HG03064 (cell line): ENCODE measurements around the gene VN1R5.
"Not testable (repeated sequence)": the region's sequence is repeated elsewhere in the genome, so short reads cannot be mapped to it uniquely, and the experiment has no call there.

ENCODE experiments used
- ATAC-seq: cut with Tn5 transposase; IDR thresholded peaks from one replicate; pipeline ENCODE4 v1.9.1; 2021; ENCODE audit warnings: low read depth; ENCODE audit not compliant: unreplicated experiment

The VN1R5 gene

DNA sequence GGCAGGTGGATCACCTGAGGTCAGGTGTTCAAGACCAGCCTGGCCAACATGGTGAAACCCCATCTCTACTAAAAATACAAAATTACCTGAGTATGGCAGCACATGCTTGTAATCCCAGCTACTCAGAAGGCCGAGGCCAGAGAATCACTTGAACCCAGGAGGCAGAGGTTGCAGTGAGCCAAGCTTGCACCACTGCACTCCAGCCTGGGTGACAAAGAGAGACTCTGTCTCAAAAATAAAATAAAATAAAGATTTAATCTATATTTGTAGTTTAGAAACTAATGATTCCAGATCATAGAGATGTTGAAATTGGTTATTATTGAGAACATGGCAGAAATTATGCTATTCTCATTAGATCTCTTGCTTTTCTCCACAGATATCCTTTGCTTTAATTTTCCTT is at the start of gene VN1R5:
Gene VN1R5, plus strand, starts transcription at position 301 of the 400 bp plus-strand sequence.
- not testable (repeated sequence) for ATAC-seq

DNA sequence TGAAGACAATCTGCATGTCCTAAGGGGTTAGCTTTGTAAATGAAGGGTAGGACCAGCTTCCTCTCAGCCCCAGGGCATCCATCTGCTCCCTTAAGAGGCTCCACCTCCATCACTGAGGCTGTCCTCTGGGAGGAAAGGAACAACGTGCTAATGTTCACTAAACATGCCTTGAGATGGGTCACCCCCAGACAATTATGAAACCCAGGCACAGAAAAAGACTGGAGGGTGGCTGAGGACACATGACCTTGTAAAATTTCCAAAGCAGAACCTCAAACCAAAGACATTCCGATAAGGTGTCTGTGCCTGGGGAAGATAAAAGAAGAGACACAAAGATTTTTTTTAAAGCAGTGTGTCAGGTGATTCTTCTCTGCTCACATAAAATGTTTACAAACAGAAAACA is 46.5 kb upstream of the VN1R5 start:
- ATAC-seq, result no peak

DNA sequence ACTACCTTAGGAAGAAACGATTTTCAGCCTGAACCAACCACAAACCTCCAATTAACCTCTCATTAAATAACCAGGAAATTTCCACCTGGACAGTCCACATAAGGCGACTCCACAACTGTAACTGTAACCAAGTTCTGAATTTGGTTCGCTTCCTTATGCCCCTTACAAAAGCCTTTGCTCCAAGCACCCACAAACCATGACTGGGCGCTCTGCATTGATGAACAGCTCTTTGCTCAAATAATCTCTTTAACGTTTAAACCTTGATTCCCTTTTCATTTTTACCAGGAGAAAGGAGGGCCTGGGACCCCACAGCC is 45.9 kb upstream of the VN1R5 start:
- peak; percentile 2 for ATAC-seq

DNA sequence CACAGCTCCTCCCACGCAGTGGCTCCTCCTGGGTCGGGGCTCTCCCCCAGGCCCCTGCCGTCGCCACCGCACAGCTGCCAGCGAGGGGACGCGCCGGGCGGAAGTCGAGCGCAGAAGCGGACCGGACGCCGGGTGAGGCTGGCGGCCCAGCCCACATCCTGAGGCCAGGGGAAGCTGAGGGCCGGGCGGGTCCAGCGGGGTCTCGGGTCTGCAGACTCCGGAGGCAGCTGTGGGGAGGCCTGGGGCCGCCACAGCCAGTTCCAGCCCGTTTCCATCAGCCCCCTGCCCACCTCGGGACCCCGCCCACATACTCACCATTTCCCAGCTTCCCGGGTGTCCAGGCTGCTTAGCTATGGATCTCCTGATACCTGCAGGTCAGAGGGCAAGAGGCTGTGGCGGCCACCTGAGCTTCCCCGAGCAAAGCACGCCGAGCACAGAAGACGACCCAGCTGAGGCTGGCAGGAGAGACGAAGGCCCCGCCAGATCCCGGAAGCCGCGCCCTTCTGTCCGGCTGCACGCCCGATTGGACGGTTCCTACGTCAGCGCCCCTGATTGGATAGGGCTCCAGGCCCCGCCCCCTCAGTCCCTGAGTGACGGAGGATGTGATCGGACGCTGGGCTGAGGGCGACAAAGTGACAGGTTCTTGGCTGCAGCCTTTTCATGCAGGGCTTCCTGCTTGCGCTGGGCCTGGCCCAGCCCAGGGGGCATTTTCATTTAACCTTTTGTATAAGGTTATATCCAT is 45.3 kb upstream of the VN1R5 start:
- ATAC-seq, result peak; percentile 85

DNA sequence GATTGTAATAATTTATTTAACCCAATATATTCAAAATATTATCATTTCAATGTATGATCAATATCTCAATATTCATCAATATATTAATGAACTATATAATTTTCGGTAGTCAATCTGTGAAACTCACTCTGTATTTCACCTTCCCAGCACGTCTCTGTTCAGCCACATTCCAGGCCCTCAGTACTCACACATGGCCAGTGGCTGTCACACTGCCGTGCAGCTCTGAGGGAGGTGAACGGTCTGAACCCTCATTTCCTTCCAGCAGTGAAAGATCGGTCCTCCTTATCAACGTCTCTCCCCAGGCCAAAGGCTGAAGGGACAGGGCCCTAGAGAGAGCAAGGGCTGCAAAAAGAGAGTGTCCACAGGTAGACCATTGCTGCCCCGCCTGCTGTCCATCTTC is 44.5 kb upstream of the VN1R5 start:
- ATAC-seq, result no peak

DNA sequence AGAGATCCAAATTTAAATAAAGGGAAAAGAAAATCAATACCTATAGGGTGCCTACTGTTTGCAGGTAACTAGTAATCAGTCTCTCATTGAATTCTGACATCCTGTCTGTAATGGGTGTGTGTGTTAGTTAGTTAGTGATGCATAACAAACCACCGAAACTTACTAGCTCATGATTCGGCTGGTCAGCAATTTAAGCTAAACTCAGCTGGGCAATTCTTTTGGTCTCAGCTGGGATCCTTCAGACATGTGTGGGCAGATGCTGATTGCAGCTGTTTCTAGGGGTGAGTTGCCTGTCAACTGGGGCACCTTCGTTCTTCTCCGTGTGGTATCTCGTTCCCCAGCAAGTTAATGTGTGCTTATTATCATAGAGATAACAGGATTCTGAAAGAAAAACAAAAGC is 43.9 kb upstream of the VN1R5 start:
- ATAC-seq, result peak; percentile 58

DNA sequence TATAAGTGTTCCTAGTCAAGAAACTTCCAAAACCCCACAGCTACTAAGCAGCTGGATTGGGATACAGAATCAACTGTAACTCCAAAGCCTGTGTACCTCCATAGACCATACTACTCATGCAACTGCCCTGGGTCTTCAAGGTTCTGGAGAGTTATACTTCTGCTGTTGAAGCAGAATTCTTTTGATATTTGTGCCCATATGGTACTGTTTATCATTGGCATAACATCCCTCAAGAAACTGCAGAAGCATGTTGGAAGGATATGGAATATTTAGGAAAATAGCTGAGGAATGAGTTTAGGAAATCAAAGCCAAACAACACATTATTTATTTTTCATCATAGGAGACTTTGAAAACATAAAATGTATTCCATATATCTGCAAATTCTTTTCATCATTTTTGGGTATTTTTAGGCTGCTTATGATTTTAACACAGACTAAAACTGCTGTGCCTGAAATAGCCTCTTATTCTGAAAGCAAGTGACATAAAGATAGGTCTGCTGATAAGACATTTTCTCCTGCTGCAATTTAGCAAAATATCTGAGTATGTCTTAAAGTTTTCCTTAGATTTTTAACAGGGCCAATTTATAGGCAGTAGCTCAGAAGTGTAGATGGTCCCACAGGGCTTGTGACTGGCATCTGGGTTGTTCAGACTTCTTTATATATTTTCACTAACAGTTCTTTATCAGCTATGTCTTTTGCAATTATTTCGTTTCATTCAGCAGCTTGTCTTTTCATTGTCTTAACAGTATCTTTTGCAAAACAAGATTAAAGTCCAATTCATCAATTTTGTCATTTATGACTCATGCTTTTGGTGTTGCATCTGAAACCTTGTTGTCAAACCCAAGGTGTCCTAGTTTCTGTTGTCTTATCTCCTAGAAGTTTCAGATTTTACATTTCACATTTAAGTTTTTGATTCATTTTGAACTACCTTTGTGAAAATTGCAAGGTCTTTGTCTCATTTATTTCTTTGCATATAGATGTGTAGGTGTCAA is 43.0 kb upstream of the VN1R5 start:
- no peak for ATAC-seq

DNA sequence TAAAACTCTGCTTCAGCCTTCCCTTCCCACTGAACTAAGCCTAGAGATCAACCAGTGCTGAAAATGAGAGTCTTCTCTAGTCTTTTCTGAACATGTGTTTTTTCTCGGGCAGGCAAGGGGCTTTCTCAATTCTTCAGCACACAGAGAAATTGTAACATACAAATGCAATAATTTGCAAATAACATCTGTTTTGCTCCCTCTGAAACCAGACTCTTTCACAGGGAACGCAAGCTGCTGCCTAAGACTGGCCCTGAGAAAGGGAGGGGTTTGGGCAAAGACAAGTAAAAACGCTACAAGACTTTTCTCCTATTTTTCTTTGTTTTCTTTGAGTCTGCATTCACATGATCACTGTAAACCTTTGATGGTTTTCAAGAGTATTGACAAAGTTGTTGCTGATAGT is 39.6 kb upstream of the VN1R5 start:
- no peak for ATAC-seq

DNA sequence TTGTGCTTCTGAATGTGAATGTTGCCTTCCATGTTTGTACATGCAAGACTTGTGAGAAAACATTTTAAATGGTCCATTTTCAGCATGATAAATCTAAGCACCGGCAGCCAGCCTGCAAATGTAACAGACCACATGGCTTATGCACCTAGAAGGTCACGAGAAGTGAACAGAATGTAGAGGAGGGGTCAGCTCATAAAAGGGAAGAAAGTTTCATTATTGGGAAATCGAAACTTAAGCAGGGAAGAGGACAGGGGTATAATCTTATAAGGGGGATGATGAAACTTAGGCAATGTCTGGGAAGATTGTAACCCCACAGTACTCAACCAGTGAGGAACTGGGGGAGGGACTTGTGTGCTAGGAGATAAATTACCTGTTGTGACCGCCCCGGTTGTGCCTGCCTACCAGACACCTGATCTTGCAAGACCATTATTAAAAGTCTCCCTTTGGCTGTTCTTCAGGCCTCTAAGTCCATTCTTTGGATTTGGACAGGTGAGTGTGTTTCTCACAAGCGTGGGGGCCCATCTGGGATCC is 37.7 kb upstream of the VN1R5 start:
- no peak for ATAC-seq

DNA sequence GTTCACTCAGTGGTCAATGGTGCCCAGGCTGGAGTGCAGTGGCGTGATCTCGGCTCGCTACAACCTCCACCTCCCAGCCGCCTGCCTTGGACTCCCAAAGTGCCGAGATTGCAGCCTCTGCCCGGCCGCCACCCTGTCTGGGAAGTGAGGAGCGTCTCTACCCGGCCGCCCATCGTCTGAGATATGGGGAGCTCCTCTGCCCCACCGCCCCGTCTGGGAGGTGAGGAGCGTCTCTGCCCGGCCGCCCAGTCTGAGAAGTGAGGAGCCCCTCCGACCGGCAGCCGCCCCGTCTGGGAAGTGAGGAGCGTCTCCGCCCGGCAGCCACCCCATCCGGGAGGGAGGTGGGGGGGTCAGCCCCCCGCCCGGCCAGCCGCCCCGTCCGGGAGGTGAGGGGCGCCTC is 35.6 kb upstream of the VN1R5 start:
- not testable (repeated sequence) for ATAC-seq

DNA sequence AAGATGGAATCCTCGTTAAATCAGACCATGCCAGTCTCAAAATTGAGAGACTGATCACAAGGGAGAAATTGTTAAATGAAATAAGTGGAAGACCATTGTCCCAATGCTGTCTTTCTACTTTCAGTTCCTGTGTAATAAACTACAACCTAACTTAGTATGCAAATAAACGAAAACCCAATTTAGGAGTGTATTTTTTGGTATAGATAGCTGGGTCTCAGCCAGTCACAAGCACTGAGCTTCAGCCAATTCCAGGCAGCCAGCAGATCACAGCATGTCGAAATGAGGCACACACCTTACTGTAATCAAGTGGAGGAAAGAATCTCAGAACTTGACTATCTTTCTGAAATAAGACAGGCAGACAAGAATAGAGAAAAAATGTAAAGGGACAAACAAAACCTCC is 33.0 kb upstream of the VN1R5 start:
- ATAC-seq, result no peak

DNA sequence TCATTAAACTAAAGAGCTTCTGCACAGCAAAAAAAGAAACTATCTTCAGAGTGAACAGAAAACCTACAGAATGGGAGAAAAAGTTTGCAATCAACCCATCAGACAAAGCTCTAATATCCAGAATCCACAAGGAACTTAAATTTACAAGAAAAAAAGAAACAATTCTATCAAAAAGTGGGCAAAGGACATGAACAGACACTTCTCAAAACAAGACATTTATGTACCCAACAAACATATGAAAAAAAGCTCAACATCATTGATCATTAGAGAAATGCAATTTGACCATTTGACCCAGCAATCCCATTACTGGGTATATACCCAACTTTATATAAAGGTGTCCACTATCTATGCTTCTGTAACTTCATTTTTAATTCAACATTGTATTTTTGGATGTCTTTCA is 31.1 kb upstream of the VN1R5 start:
- no peak for ATAC-seq

DNA sequence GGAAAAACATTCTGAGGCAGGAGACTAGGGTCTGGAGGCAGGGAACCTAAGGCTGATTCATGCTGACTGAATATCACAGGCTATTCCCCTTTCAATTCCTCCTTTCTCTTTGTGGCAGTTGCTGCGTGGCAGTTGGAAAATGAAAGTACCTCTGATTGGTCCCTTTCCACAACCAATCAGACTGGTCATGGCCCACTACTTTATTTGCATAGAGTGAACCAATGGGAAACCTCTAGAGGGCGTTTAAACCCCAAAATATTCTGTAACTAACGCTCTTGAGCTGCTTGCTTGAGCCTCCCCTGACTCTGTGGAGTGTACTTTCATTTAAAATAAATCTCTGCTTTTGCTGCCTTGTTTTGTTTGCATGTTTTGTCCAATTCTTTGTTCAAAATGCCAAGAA is 27.7 kb upstream of the VN1R5 start:
- no peak for ATAC-seq

DNA sequence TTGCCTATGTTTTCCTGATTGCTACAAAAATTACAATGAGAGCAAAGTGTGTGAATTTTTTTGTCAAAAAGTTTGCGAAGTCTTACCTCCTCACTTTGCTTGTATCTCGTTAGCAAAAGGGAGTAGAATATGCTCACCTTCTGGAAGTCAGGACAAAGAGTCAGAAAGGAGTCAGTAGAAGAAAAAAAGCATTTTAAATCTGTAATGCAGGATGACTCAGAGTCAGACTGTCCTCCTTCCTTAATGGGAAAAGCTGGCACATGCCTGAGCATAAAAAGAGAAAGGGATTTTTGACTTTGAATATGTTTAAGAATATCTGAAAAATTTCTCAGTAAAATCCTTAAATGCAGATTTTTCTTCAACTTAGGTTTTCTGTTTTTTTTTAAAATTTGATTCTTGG is 14.2 kb upstream of the VN1R5 start:
- no peak for ATAC-seq

DNA sequence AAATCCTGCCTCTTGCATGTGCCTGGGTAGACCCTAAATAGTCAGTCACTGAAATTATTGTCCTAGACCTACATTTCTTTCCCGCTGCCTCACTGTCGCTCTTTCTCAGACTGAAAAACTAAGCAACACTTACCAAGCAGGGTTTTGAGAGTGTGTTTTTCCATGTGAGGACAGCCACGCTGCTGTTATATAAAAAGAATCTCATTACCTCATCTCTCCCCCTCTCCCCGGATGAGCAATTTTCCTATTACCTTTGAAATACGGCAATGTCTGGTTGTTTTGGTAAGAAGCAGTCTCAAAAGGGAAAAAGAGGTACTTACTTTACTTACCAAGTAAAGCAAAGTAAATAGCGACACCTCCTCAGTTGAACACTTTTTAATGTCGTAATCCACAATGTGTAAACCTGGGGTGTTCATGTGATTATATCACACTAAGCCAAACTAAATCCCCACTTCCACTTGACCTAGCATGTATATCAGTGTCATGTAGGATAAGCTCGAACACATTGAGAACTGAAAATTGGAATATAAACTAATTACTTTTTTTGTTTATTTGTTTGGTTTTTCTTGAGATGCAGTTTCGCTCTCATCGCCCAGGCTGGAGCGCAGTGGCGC is 12.2 kb upstream of the VN1R5 start:
- ATAC-seq, result no peak

DNA sequence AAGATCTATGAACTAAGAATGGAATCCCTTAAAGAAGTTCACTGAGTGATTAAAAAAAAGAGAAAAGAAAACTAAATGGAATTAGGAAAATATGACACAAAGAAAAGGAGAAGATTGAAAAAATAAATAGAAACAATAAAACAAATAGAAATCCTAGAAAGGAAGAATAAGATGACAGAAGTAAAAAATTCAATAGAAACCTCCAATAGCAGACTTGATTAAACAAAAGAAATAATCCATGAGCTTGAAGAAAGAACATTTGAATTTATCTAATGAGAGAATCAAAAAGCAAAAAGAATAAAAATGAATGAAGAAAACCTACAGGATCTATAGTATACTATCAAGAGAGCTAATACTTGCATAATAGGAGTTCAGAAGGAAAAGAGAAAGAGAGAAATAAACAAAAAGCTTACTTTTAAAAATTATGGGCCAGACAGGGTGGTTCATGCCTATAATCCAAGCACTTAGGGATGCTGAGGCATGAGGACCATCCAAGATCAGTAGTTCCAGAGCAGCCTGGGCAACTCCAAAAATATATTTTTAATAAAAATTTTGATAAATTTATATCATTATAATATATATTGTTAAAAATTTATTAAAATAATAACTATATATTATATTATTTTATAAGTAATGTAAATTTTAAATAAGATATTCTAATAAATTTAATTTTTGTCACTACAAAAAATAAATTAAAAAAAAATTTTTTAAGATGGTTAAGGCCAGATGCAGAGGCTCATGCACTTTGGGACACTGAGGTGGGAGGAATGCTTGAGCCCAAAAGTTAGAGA is 9.4 kb upstream of the VN1R5 start:
- no peak for ATAC-seq

DNA sequence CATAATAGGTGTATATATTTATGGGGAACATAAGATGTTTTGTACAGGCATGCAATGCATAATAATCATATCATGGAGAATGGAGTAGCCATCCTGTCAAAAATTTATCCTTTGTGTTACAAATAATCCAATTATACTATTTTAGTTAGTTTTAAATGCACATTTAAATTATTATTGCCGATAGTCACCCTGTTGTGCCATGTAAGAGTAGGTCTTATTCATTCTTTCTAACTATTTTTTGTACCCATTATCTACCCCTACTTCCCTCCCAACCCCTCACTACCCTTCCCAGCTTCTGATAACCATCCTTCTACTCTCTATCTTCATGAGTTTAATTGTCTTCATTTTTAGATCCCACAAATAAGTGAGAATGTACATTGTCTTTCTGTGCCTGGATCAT is 8.3 kb upstream of the VN1R5 start:
- no peak for ATAC-seq

DNA sequence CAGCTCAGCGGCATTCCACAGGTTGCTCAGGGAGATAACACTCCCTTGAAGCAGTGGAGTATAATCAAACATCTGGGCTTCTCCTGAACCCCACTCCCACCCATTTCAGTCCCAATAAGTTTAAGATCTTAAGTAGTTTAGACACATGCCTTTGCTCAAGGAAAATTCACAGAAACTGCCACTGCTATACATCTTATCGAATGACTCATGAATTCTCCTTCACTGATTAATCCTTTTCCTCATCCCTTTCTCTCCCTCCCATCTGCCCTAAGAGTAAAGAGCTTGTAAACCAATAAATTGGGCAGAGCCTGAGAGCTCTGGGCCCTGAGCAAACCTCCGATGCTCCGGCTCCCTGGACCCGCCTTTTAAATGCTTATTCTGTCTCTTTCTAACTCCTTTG is 10.2 kb downstream of the VN1R5 start:
- no peak for ATAC-seq

DNA sequence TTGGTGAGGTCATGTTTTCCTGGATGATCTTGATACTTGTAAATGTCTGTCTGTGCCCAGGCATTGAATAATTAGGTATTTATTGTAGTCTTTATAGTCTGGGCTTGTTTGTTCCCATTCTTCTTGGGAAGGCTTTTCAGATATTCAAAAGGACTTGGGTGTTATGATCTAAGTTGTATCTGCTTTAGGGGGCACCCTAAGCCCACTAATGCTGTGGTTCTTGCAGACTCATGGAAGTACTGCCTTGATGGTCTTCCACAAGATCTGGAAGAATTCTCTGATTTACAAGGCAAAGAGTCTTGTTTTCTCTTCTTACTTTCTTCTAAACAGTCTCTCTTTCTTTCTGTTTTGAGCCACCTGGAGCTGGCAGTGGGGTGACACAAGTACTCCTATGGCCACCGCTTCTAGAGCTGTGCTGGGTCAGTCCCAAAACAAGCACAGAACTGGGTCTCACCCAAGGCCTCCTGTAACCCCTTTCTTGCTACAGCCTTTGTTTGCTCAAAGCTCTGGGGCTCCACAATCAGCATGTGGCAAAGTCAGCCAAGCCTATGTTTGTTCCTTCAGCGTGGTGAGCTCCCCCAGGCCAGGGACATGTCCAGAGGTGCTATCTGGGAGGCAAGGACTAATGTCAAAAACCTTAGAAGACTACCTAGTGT is 12.6 kb downstream of the VN1R5 start:
- no peak for ATAC-seq

DNA sequence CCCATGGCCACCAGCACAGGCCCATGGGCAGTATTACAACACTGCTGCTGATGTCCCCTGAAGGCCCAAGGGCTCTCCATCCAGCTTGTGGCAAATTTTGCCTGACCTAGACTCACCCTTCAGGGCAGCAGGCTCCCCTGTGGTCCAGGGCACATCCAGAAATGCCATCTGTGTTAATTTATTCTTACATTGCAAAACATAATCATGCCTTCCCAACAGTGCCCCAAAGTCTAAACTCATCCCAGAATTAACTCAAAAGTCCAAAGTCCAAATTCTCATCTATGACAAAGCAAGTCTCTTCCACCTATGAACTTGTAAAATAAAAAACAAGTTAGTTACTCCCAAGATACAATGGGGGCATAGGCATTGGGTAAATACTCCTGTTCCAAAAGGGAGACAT is 13.3 kb downstream of the VN1R5 start:
- ATAC-seq, result no peak
